Upper lobe of left lung (tissue), 4 donors: Measurements from ENCODE around the gene MOCS1.
"Not testable (repeated sequence)": the region's sequence is repeated elsewhere in the genome, so short reads cannot be mapped to it uniquely, and the experiment has no call there.

Experiments
- CTCF ChIP-seq, 6 experiments: fragments of 450-650 bp in 4 of 6; fragments of 200-600 bp in 2 of 6; sonication (generic) in 2 of 6; IDR thresholded peaks; one replicate each; pipeline ENCODE4 v1.5.1; 2016 to 2019; ENCODE audit warnings: antibody characterized with exemption in 6 of 6
- POLR2A ChIP-seq, 4 donors: fragments of 450-650 bp; IDR thresholded peaks; one replicate each; pipeline ENCODE4 v1.5.1; 2016 to 2017; ENCODE audit warnings: antibody characterized with exemption in 4 of 4, mild to moderate bottlenecking in 2 of 4
- POLR2AphosphoS5 ChIP-seq, 2 donors: sonication (generic); formaldehyde crosslinking; IDR thresholded peaks; one replicate each; pipeline ENCODE4 v1.5.1; 2017; ENCODE audit warnings: antibody characterized with exemption in 2 of 2

DNA sequence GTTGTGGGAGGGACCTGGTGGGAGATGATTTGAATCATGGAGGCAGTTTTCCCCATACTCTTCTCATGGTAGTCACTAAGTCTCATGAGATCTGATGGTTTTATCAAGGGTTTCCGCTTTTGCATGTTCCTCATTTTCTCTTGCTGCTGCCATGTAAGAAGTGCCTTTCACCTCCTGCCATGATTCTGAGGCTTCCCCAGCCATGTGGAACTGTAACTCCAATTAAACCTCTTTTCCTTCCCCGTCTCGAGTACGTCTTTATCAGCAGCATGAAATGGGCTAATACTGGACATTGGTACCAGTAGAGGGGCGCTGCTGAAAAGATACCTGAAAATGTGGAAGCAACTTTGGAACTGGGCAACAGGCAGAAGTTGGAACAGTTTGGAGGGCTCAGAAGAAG lies 36.9 kb upstream of the MOCS1 start:
- not testable (repeated sequence) for TF ChIP-seq POLR2A, POLR2AphosphoS5, CTCF (IDR thresholded peaks at IDR 0.05)
